ENCODE measurements around the gene ERLEC1. TPM values are rescaled to one million over a fixed set of nuclear protein-coding genes. Genes with fewer than 3 reads are reported as not detected.

Gene ERLEC1
- total RNA-seq: 125 and 131 TPM in 2 replicates

GRCh38 chr2:53786705-53787613 is at the start of gene ERLEC1, which contains the start of gene ASB3:
ERLEC1 (plus strand) TSS chr2:53787044; CDS start chr2:53787211, 167 bp downstream.
ASB3 (minus strand) TSS chr2:53786953; CDS start chr2:53765572, 21,381 bp downstream.

GRCh38 chr2:53767405-53768241 is 19.2 kb upstream of the ERLEC1 start, which contains the start of gene CHAC2:
CHAC2 (plus strand) TSS chr2:53767804; CDS start chr2:53767887, 83 bp downstream.

GRCh38 chr2:53859206-53860181 is 72.7 kb downstream of the ERLEC1 start, which contains the start of gene GPR75:
GPR75 (minus strand) TSS chr2:53859967; CDS start chr2:53854756, 5,211 bp downstream.

Other genes starting within 250 kb of the ERLEC1 start
- gene CHAC2, start 19.2 kb upstream of the ERLEC1 start, total RNA-seq: 3.2 and 5.1 TPM in 2 replicates
- gene ASB3, start 91 bp upstream of the ERLEC1 start, total RNA-seq: 13.0 and 15.6 TPM in 2 replicates
- 0.96 and 1.1 TPM in 2 replicates for gene GPR75, start 72.9 kb downstream of the ERLEC1 start, total RNA-seq
- gene PSME4, start 183.9 kb downstream of the ERLEC1 start, total RNA-seq: 33.5 and 36.9 TPM in 2 replicates